Measurements from ENCODE around the gene NARF.

Gene NARF

GRCh38 chr17:82434216-82434565 lies 24.4 kb upstream of the NARF start:
- Histone ChIP-seq H3K27me3 (ENCODE audit: control insufficient read depth in 1 of 2, insufficient read depth in 2 of 2, low read length in 2 of 2) (no peaks in the 10 kb centered on the region), H3K9ac (ENCODE audit: low read length in 2 of 2) (no peak overlapping the region), H3K36me3 (ENCODE audit: control insufficient read depth in 2 of 2, insufficient read depth in 2 of 2, low read length in 2 of 2) (no peaks in the 10 kb centered on the region), H3K27ac (ENCODE audit: low read length) (no peak overlapping the region), H3K9me3 (ENCODE audit: control insufficient read depth in 2 of 2, low read length in 2 of 2) (no peaks in the 10 kb centered on the region), H3K4me1 (ENCODE audit: control insufficient read depth, insufficient read depth, low read length) (no peaks in the 10 kb centered on the region), H3K4me3 (ENCODE audit: low read length in 2 of 2) (no peak overlapping the region)

GRCh38 chr17:82435103-82435502 lies 23.4 kb upstream of the NARF start:
- Histone ChIP-seq H3K27me3 (ENCODE audit: control insufficient read depth in 1 of 2, insufficient read depth in 2 of 2, low read length in 2 of 2) (no peaks in the 10 kb centered on the region), H3K9ac (ENCODE audit: low read length in 2 of 2) (no peak overlapping the region), H3K36me3 (ENCODE audit: control insufficient read depth in 2 of 2, insufficient read depth in 2 of 2, low read length in 2 of 2) (no peaks in the 10 kb centered on the region), H3K27ac (ENCODE audit: low read length) (no peak overlapping the region), H3K9me3 (ENCODE audit: control insufficient read depth in 2 of 2, low read length in 2 of 2) (no peaks in the 10 kb centered on the region), H3K4me3 (ENCODE audit: low read length in 2 of 2) (no peak overlapping the region), H3K4me1 (ENCODE audit: control insufficient read depth, insufficient read depth, low read length) (no peaks in the 10 kb centered on the region)

- H3K9ac ChIP-seq (ENCODE audit: low read length in 2 of 2): no peak overlapping the region
- H3K36me3 ChIP-seq (ENCODE audit: control insufficient read depth in 2 of 2, insufficient read depth in 2 of 2, low read length in 2 of 2): no peaks in the 10 kb centered on the region
- no peaks in the 10 kb centered on the region for H3K9me3 ChIP-seq (ENCODE audit: control insufficient read depth in 2 of 2, low read length in 2 of 2)
- H3K27me3 ChIP-seq (ENCODE audit: control insufficient read depth in 1 of 2, insufficient read depth in 2 of 2, low read length in 2 of 2): no peaks in the 10 kb centered on the region
- H3K4me3 ChIP-seq (ENCODE audit: low read length in 2 of 2): no peak overlapping the region
- H3K4me1 ChIP-seq (ENCODE audit: control insufficient read depth, insufficient read depth, low read length): no peaks in the 10 kb centered on the region
- H3K27ac ChIP-seq (ENCODE audit: low read length): no peak overlapping the region
Measured at GRCh38 chr17:82435601-82436583, 22.6 kb upstream of the NARF start.

GRCh38 chr17:82436601-82437324 lies 21.8 kb upstream of the NARF start:
- no peaks in the 10 kb centered on the region for H3K4me1 ChIP-seq (ENCODE audit: control insufficient read depth, insufficient read depth, low read length)
- H3K9ac ChIP-seq (ENCODE audit: low read length in 2 of 2): no peak overlapping the region
- H3K27ac ChIP-seq (ENCODE audit: low read length): no peak overlapping the region
- H3K36me3 ChIP-seq (ENCODE audit: control insufficient read depth in 2 of 2, insufficient read depth in 2 of 2, low read length in 2 of 2): peaks cover 0 to 2% of the 10 kb centered on the region in 2 donors
- no peaks in the 10 kb centered on the region for H3K27me3 ChIP-seq (ENCODE audit: control insufficient read depth in 1 of 2, insufficient read depth in 2 of 2, low read length in 2 of 2)
- no peaks in the 10 kb centered on the region for H3K9me3 ChIP-seq (ENCODE audit: control insufficient read depth in 2 of 2, low read length in 2 of 2)
- H3K4me3 ChIP-seq (ENCODE audit: low read length in 2 of 2): no peak overlapping the region

- no peaks in the 10 kb centered on the region for H3K27me3 ChIP-seq (ENCODE audit: control insufficient read depth in 1 of 2, insufficient read depth in 2 of 2, low read length in 2 of 2)
- peaks cover 0 to 4% of the 10 kb centered on the region in 2 donors for H3K36me3 ChIP-seq (ENCODE audit: control insufficient read depth in 2 of 2, insufficient read depth in 2 of 2, low read length in 2 of 2)
Measured at GRCh38 chr17:82437325-82437668, 21.2 kb upstream of the NARF start.

GRCh38 chr17:82438401-82439193 lies 19.9 kb upstream of the NARF start:
- no peak overlapping the region for H3K4me3 ChIP-seq (ENCODE audit: low read length in 2 of 2)
- no peaks in the 10 kb centered on the region for H3K9me3 ChIP-seq (ENCODE audit: control insufficient read depth in 2 of 2, low read length in 2 of 2)

More at GRCh38 chr17:82437325-82437668, 21.2 kb upstream of the NARF start:
- H3K9me3 ChIP-seq (ENCODE audit: control insufficient read depth in 2 of 2, low read length in 2 of 2): no peaks in the 10 kb centered on the region
- H3K4me1 ChIP-seq (ENCODE audit: control insufficient read depth, insufficient read depth, low read length): no peaks in the 10 kb centered on the region
- H3K9ac ChIP-seq (ENCODE audit: low read length in 2 of 2): no peak overlapping the region
- no peak overlapping the region for H3K4me3 ChIP-seq (ENCODE audit: low read length in 2 of 2)
- H3K27ac ChIP-seq (ENCODE audit: low read length): no peak overlapping the region

GRCh38 chr17:82439194-82439828 lies 19.2 kb upstream of the NARF start:
- H3K9ac ChIP-seq (ENCODE audit: low read length in 2 of 2): no peak overlapping the region

More at GRCh38 chr17:82438401-82439193, 19.9 kb upstream of the NARF start:
- H3K27ac ChIP-seq (ENCODE audit: low read length): no peak overlapping the region
- H3K36me3 ChIP-seq (ENCODE audit: control insufficient read depth in 2 of 2, insufficient read depth in 2 of 2, low read length in 2 of 2): peaks cover 3 to 4% of the 10 kb centered on the region in 2 donors
- no peaks in the 10 kb centered on the region for H3K27me3 ChIP-seq (ENCODE audit: control insufficient read depth in 1 of 2, insufficient read depth in 2 of 2, low read length in 2 of 2)
- H3K4me1 ChIP-seq (ENCODE audit: control insufficient read depth, insufficient read depth, low read length): no peaks in the 10 kb centered on the region
- no peak overlapping the region for H3K9ac ChIP-seq (ENCODE audit: low read length in 2 of 2)

GRCh38 chr17:82439829-82440365 lies 18.6 kb upstream of the NARF start:
- H3K4me3 ChIP-seq (ENCODE audit: low read length in 2 of 2): no peak overlapping the region
- H3K27me3 ChIP-seq (ENCODE audit: control insufficient read depth in 1 of 2, insufficient read depth in 2 of 2, low read length in 2 of 2): no peaks in the 10 kb centered on the region
- H3K27ac ChIP-seq (ENCODE audit: low read length): no peak overlapping the region
- no peak overlapping the region for H3K9ac ChIP-seq (ENCODE audit: low read length in 2 of 2)
- H3K4me1 ChIP-seq (ENCODE audit: control insufficient read depth, insufficient read depth, low read length): no peaks in the 10 kb centered on the region
- H3K36me3 ChIP-seq (ENCODE audit: control insufficient read depth in 2 of 2, insufficient read depth in 2 of 2, low read length in 2 of 2): peaks cover 4 to 8% of the 10 kb centered on the region in 2 donors
- no peaks in the 10 kb centered on the region for H3K9me3 ChIP-seq (ENCODE audit: control insufficient read depth in 2 of 2, low read length in 2 of 2)

More at GRCh38 chr17:82439194-82439828, 19.2 kb upstream of the NARF start:
- no peaks in the 10 kb centered on the region for H3K27me3 ChIP-seq (ENCODE audit: control insufficient read depth in 1 of 2, insufficient read depth in 2 of 2, low read length in 2 of 2)
- H3K4me1 ChIP-seq (ENCODE audit: control insufficient read depth, insufficient read depth, low read length): no peaks in the 10 kb centered on the region
- H3K27ac ChIP-seq (ENCODE audit: low read length): no peak overlapping the region
- no peak overlapping the region for H3K4me3 ChIP-seq (ENCODE audit: low read length in 2 of 2)
- peaks cover 4 to 5% of the 10 kb centered on the region in 2 donors for H3K36me3 ChIP-seq (ENCODE audit: control insufficient read depth in 2 of 2, insufficient read depth in 2 of 2, low read length in 2 of 2)
- no peaks in the 10 kb centered on the region for H3K9me3 ChIP-seq (ENCODE audit: control insufficient read depth in 2 of 2, low read length in 2 of 2)

- H3K9ac ChIP-seq (ENCODE audit: low read length in 2 of 2): no peak overlapping the region
- H3K27me3 ChIP-seq (ENCODE audit: control insufficient read depth in 1 of 2, insufficient read depth in 2 of 2, low read length in 2 of 2): no peaks in the 10 kb centered on the region
- peaks cover 4% of the 10 kb centered on the region for H3K4me1 ChIP-seq (ENCODE audit: control insufficient read depth, insufficient read depth, low read length)
- H3K36me3 ChIP-seq (ENCODE audit: control insufficient read depth in 2 of 2, insufficient read depth in 2 of 2, low read length in 2 of 2): peaks cover 4 to 8% of the 10 kb centered on the region in 2 donors
- no peak overlapping the region for H3K4me3 ChIP-seq (ENCODE audit: low read length in 2 of 2)
- H3K27ac ChIP-seq (ENCODE audit: low read length): no peak overlapping the region
- H3K9me3 ChIP-seq (ENCODE audit: control insufficient read depth in 2 of 2, low read length in 2 of 2): no peaks in the 10 kb centered on the region
Measured at GRCh38 chr17:82440469-82440981, 18.0 kb upstream of the NARF start.

Data from stomach smooth muscle (tissue), 2 donors.